ENCODE results near the gene PAX3.

PAX3 gene

DNA sequence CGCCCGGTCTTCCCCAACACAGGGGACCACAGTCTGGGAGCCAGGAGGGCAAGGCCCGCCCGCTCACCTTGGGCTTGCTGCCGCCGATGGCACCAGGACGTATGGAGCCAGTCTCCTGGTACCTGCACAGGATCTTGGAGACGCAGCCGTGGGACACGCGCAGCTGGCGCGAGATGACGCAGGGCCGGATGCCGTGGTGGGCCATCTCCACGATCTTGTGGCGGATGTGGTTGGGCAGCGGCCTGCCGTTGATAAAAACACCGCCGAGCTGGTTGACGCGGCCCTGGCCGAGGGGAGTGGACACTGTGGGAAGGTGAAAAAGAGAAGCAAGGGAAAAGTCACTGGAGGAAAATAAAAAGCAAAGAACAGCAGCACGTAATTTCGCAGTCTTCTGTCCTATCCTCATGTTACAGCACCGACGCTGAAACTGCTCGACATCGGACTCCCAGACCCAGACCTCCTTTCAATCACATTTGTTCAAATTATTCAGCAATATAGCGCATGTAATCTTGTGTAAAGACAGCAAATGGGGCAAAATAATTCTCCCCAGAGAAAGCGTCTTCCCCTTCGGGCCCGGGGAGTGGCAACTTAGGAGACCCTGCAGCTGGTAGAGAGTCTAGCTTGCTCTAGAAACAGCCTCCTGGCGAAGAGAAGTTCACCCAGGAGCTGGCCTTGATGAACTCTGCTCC, 1.7 kb downstream of the PAX3 start:
- DNase-seq (ENCODE audit: low spot score), result no peak

DNA sequence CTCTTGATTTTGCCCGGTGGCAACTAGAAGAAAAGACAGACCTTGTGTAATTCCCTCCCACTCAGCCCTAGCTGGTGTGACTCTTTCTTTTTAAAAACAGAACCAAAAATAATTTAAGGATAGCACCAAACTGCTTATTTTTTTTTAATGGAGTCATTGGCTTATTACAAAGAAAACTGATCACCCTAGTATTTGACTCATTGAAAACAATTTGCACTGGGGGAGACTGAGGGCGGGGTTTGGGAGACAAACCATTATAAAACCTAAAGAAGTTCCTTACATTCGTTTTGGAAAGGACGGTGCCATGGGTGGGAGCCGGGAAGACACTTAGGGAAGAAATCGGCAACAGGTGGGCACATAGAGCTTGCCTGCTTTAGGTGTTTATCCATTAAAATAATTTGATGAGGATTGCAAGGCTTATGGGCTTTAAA, 2.5 kb downstream of the PAX3 start:
- no peak for DNase-seq (ENCODE audit: low spot score)

DNA sequence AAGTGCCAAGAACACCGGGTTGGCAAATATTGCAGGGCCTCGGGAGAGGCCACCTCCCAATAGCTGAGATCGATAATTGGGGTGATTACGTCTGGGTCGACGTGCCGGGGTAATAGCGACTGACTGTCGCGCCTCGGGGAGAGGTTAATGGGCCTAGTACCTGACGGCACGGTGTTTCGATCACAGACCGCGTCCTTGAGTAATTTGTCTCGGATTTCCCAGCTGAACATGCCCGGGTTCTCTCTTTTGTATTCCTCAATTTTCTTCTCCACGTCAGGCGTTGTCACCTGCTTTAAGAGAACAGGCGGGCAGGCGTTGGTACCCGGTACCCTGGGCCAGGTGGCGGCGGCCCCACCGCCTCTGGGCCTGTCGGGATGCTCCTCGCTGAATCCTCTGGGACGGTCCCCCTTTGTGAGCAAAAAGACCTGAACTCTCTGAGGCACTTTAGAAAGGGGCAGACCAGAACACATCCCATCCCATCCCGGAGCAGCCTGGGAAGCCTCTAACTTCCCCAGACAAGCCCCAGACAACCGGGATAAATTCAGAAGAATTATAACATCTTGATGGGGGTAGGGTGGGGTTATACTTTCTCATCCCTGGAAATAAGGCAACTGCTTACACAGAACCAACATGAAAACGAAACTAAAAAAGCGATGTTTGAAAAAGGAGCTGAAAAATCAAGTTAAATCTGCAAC, 3.3 kb downstream of the PAX3 start:
- DNase-seq (ENCODE audit: low spot score), result no peak

DNA sequence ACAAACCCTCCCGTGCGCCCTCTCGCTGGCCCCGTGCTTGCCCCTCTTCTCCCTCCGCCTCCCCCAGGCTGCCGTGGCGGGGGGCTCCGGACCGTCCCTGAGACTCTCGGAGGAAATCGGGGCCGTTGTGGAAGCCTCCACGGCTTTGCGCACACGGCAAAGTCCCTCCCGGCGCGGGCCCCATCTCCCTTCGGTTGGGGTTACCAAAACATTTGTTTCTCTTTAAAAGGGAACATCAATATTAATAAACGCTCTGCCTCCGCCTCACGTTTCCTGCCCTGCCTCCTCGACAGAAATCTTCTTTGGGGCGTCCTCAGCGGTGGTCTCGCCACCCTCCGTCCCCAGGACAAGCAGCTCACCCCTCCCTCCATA, 3.8 kb downstream of the PAX3 start:
- no peak for DNase-seq (ENCODE audit: low spot score)

DNA sequence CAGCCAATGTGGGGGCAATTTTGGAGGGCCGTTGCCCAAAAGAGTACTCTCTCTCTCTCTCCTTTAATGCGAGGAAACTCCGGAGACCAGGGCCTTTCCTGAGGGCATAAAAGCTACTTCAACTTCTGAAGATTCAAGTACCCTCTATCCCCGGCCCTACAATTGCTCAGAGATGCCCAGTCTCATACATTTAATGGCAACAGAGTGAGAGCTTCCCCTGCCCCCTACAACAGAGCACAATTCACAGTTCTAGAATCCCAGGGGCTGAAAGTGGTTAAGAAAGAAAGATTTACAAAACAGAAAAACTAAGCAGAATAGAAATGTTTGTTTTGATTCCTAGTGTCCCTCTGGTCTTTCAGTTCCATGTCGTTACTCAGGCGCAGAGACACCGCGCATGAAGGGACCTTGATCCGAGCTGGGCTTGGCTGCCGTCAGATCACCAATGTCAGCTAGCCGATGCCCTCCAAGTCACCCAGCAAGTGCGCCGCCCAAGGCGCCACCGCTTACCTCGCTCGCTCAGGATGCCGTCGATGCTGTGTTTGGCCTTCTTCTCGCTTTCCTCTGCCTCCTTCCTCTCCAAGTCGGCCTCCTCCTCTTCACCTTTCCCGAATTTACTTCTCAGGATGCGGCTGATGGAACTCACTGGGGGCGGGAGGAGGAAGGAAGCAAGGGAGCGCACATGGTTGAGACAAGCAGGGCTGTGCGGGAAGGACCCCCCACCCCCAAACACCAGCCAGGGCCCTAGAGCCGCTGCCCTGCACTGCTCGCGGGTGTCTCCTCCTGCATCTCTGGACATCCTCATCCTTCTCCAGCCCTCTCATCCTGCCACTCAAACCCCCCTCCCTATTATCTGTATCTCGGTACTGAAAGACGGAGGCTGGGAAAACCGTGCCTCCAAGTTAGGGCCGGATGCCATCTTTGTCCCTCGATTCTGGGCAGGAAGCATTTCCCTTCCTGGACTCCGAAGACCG, 4.9 kb downstream of the PAX3 start:
- no peak for DNase-seq (ENCODE audit: low spot score)

DNA sequence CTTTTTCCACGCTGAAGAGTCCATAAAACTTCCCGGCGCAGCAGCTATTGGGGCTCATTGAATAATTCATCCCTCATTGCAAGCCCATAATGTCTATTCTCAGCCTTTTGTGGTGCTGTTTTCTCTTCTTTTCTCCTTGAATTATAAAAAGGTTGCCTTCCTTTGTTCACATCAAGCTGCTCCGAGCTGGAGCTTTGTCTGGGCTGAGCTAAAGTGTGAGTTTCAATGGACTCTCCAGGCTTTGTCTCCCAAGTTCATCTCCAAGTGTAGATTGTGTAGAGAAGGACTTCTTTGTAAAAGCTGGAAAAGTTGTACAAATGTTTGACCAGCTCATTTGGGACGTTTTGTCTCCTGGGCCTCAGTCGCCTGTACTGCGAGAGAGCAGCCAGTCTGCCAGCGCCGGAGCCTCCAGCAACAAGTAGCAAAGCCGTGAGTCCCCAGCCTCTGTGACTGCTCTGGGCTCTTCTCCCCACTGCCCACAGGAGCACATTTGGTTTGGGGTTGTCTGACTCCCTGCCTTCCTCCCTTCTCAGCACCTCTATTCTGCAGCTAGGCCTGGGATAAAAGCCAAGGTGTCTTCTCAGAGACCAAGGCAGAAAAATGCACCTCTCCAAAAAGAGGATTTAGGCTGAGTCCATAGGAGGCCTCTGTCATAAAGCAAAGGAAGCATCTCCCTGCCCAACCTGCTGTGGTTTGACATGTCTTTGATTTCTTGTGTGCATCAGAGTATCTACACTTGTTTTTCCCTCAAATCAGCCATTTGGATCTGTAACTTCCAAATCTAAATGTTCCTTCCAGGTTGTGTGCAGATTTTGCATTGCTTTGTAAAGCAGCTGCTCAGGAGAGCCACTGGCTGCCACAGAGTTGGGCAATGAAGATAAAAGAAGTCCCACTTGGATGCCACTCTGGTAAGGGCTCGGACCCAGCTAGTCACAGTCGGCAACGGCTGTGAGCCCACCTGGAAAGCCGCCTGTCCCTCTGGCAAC, 6.4 kb downstream of the PAX3 start:
- DNase-seq (ENCODE audit: low spot score), result no peak

DNA sequence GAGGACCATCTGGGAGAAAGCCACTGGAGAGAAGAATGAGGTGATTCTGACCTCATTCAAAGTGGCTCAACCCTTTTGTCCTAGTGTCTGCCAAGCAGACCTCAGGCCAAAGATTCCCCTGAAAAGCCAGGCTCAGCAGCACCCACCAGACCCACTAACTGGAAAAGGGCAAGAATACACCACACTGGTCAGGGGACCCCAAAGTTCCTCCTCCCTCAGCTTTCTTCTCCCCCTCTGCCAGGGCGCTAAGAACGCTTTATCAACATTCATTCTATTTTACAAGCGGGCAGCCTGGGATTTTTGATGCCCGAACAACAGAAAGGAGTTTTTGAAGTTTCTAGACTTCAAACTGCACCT, 7.3 kb downstream of the PAX3 start:
- no peak for DNase-seq (ENCODE audit: low spot score)

DNA sequence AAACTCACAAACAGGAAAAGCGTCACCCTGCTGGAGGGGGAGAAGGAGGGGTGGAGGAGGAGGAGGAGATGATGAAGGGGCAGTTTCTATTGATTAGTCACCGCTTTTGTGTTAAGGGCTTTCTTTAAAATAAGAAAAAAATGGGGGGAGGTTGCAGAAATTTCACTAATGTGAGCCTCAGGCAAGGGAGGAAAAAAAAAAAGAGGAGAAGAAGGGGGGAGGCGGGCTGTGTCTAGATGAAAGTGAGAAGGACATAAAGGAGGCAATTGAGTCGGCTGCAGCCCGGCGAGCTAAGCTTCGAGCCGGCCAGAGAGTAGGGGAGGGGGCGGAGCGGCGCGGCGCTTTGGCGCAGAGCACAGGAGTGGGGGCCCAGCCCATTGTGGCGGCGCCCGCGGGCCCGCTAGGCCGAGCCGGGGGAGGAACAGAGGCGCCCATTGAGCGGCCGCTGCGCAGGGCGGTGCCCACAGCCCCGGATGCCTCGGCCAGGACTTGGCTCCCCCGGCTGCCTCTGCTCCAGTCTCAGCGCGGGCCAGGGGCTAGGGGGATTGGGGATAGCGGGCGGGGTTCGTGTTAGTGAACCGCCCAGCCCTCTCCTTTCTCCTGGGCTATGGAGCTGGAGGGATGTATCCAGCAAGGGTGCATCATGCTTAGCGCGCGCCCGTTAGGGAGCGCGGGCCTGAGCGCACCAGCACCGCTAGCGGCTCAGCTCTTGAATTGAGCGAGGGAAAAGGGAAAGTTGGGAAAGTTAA, 7.9 kb downstream of the PAX3 start:
- DNase-seq (ENCODE audit: low spot score), result peak; percentile 32

DNA sequence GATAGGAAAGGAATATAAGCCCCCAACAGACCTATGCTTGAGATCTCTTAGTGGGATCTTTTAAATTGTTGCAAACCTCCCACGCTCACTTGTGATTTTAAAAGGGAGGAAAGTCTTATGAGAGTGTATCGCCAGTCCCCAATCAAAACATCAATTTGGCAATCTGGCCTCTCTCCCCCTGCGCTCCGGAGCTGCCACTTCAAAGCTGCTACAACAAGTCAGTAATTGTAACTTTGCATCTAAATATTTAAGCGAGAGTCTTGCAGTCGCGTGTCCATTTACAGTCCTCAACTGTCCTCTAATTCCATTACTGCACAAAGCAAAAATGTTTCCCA, 8.4 kb downstream of the PAX3 start:
- no peak for DNase-seq (ENCODE audit: low spot score)

DNA sequence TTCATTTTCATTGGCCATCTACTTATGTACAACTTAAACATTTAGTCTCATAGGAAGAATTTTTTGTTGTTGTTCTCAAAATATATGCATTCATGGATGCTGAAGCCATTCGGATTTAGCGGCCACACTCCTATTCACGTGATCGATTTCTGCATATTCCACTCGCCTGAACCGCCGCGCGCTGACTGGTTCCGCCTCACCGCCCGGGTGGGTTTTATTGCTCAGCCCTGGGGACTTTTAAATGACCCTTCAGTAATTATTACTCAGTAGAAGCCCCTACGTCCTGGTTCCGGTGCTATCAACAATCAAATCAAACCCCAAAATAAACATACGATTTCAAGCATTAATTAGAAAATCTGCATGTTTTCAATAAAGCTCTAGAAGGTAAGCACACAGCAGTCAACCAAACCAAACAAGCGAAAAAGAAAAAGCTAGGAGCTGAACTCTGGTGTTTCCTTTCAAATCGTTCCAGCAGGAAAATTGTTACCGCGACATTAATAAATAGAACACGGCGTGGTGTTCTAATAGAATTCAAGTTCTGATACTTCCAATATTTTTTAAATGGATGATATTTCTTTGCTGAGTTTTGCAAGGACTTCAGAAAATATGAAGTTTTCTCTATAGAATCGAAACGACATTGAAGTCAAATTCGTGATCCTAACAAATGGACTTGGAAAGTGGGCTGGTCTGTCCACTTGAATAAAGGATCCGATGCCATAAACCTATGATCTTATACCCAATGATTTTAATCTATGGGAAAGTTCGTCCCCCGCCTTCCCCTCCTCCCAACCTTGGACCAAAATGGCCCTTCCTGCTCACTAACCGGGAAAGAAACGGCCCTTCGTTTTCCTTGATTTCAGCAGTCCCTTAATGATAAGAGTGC, 9.3 kb downstream of the PAX3 start:
- DNase-seq (ENCODE audit: low spot score), result no peak

DNA sequence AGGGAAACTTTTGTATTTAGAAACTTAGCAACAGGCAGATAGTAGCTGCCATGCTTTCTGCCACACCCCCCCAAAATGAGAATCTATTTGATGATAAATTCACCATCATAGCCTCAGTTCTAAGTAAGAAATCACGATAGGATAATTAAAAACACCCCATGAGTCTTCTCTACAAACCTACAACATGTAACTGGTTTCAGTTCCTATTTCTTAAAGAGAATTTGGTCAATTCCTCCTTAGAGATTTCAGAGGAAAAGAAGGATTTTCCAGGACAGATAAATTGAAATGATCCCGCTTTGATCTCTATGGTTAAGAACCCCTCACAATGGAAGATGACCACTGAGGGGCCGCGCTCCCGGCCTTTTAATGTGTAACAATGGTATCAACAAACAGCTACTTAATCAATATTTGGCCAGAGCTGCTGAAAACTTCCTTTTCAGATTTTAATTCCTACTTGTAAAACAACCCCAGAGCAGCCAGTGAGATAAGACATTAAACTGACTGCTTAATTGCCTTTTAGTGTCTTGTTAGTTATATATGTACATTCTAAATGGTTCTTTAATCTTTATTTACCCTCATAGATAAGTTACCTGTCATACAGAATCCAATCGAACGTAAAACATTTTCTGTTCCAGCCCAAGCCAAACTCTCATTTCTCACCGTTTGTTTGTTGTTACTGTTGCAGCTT, 10.1 kb downstream of the PAX3 start:
- DNase-seq (ENCODE audit: low spot score), result no peak

DNA sequence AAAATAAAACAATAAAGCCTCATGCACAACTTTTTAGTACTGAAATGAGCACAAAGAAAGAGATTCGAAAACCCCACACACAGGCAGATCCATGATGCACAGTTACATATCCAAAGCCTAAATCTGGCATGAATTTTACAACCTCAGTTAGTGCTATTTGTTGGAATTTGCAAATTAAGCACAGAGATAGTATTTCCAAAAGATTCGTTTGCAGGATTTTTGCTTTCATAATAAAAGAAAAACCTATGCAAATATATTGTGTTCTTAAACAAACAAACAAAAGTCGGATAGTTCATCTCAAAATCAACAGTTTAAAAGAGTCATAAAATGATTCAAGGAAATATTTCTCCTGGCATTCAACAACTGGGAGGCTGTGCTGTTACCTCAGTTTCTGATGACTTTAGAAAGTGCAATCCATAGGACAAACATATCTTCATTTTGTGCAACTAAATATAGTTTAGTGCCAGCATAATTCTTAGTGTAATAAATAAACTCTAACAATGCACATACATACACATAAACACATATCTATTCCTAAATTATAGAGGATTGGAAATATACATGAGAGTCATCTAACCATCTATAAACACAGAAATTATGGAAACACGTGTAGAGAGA, 10.8 kb downstream of the PAX3 start:
- no peak for DNase-seq (ENCODE audit: low spot score)

DNA sequence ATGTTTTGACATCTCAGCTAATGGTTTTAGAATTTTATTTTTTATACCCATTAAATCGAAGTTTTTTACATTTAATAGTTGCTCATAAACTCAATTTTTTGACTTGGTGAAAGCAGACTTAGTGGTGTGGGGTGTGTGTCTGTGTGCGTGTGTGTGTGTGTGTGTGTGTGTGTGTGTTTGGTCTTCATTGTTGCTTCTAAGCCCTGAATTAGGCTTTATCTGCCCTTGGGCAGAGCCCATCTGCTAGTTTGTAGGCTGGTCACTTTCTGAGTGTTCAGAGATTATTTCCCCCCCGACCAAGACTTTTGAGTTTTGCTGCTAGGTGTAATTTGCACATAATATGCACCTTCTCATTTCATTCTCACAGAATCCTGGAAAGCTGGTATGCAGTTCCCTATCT, 14.3 kb downstream of the PAX3 start:
- no peak for DNase-seq (ENCODE audit: low spot score)

DNA sequence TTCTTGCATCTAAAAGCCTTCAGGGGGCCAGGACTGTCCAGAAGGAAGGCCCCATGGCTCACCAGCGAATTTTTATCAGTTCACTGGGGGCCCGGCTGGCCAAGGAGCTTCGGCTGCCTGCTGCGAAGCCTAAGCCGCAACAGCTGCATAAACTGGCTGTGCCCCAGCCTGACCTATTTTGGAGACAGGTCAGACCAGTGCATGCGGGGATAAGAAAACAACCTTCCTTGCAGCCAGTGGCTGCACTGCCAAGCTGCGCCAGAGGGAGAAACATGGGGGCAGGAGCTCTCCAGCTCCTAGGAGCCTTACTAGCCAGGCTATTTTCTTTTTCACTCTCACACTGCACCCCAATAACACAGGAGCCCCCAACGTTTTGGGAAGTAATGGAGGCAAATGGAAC, 15.2 kb downstream of the PAX3 start:
- no peak for DNase-seq (ENCODE audit: low spot score)

DNA sequence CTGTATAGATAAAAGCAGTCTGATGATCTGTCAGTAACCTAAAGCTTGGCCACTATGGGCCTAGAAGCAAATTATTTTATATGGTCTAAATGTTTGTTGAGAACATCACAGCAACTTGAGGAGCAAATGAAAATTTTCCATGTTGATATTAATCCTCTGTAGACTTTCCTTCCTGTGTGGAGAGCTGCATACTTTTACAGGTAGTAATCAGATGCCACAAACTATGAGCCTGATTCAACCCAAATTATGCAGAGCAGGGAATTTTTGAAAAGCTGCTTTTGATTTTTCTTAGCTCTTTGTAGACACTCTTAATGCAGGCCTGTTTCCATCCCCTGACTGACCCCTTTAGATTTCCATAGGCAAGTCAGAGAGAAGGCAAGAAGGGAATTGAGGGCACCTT, 17.3 kb downstream of the PAX3 start:
- DNase-seq (ENCODE audit: low spot score), result no peak

DNA sequence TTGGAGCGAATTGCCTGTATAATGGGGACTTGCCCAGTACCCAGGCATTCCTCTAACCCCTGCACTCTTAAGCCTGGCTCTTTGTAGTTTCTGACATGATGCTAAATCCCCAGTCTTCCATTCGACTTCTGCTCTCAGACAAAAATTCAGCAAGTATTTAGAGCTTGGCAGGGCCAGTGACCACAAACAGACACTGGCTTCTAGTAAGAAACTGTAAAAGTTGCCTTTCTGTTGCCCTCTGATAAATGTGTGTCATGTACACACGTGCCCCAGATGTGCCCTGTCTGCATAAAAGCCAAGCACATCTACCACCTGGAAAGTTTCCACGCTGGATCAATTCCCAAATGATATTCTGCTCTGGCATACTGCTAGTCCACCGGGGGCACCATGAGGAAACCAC, 18.0 kb downstream of the PAX3 start:
- DNase-seq (ENCODE audit: low spot score), result no peak

DNA sequence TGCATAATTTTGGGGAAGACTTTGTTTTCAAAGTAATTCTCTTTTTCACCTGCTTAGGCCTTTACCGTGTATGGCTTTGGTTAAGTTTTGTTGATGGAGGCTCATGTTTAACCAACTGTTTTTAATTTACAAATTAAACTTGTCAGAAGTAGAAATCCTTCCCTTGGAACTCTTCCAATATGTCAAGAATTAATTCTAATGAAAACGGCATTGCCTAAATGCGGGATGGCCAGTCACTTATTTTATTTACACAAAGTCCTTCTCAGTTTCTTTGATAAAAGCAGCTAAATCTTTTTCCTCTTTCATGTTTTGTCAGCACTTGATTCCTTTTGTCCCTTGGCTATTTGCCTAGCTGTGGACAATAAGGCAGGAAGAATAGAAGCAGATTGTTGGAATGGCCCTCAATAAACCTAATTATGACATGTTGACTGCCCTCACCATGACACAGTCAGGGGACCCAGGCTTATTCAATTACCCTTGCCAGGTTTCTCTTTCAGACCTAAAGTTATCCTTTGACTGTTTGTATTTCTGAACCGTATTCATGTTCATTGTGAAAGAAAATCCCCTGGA, 26.3 kb downstream of the PAX3 start:
- DNase-seq (ENCODE audit: low spot score), result no peak

DNA sequence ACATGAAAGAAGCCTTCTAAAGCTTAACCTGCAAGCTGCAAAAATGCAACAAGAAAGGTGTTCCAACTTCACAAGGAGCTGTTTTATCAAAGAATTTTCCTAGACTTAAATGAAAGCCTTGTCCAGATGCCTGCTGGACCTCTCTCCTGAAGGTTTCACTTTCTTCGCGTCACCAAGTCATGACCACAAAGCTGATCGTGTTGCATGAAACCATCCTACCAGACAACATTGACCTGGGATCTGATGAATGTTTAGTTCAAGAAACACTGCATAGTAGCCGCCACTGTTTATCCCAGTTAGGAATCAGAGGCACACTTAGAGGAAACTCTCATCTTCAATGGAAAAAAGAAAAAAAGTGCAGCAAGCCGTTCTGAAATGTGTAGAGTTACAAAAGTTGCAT, 26.9 kb downstream of the PAX3 start:
- no peak for DNase-seq (ENCODE audit: low spot score)

DNA sequence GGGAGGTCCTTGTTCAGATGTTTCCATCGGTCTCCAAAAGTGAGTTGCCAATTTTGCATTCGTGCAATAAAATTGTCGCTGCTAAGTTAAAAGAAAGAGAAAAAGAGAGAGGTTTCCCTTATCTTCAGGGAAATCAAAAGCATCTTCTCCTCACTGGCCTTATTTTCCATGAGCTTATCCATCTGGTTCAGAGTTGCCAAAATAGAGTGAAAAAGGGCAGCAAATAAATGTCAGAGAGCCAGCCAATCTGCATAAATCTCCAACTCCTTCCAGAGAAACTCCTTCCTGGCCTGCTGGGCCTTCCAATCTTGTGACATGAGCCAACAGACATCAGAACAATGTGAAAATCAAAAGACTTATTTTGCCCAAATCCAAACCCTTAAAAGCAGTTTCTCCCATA, 28.4 kb downstream of the PAX3 start:
- DNase-seq (ENCODE audit: low spot score), result no peak

Measured in SW480 (cell line).